HEK293T (cell line): ENCODE measurements around the gene MFAP4.

Experiments
- BHLHE40 ChIP-seq: fragments of 450-650 bp; IDR thresholded peaks from 2 replicates; pipeline ENCODE4 v1.6.1; 2016; ENCODE audit warnings: mild to moderate bottlenecking, moderate library complexity, borderline replicate concordance
- CTBP1 ChIP-seq: fragments of 450-650 bp; IDR thresholded peaks from 2 replicates; pipeline ENCODE4 v1.6.1; 2016; ENCODE audit warnings: borderline replicate concordance
- FOXM1 ChIP-seq: fragments of 450-650 bp; IDR thresholded peaks from 2 replicates; pipeline ENCODE4 v1.6.1; 2017; ENCODE audit warnings: mild to moderate bottlenecking, borderline replicate concordance
- LEF1 ChIP-seq: fragments of 450-650 bp; IDR thresholded peaks from 2 replicates; pipeline ENCODE4 v1.6.1; 2017; ENCODE audit warnings: mild to moderate bottlenecking, borderline replicate concordance
- NFRKB ChIP-seq: fragments of 450-650 bp; IDR thresholded peaks from 2 replicates; pipeline ENCODE4 v1.6.1; 2016; ENCODE audit warnings: mild to moderate bottlenecking, moderate library complexity
- ZNF384 ChIP-seq: fragments of 450-650 bp; IDR thresholded peaks from 2 replicates; pipeline ENCODE4 v1.6.1; 2016

GRCh38 chr17:19339341-19339815, 47.6 kb downstream of the MFAP4 start:
- TF ChIP-seq NFRKB: no peak
- no peak for TF ChIP-seq ZNF384
- no peak for TF ChIP-seq FOXM1
- TF ChIP-seq LEF1: no peak
- TF ChIP-seq CTBP1: no peak
- TF ChIP-seq BHLHE40: no peak
